HG02884 (cell line): ENCODE data around the gene OR5M11.
"Not testable (repeated sequence)": the region's sequence is repeated elsewhere in the genome, so short reads cannot be mapped to it uniquely, and the experiment has no call there.

Source experiments
- ATAC-seq: cut with Tn5 transposase; IDR thresholded peaks from one replicate; pipeline ENCODE4 v1.9.1; 2021; ENCODE audit warnings: mild to moderate bottlenecking, moderate library complexity; ENCODE audit not compliant: unreplicated experiment

Gene OR5M11

GRCh38 chr11:56543157-56543556 is at the start of gene OR5M11:
TSS of gene OR5M11 (minus strand) at chr11:56543257. CDS start at chr11:56543257, 0 bp downstream.
- ATAC-seq = no peak

GRCh38 chr11:56592088-56592717 is 49.1 kb upstream of the OR5M11 start:
- ATAC-seq = not testable (repeated sequence)

DNA sequence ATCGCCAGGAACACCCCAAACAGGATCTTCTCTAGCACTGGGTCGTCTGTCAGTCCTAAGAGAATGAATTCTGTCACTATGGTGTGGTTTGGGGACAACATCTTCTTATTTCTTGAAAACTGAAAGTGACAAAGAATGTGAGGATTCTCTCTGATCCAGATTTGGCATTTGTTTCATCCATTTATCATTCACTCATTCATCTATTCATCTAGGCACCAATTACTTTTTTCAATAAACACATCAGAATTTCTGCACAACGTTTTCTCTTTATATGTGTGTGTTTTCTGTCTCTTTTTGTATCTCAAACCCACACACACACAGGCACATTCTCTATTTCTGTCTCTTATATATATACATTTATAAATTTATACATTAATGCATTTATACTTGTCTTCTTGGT is 34.6 kb upstream of the OR5M11 start, which contains the start of gene OR5M10:
TSS of gene OR5M10 (minus strand) at position 101 of the 400 bp plus-strand sequence. CDS start at position 101, 0 bp downstream.
- ATAC-seq = no peak

DNA sequence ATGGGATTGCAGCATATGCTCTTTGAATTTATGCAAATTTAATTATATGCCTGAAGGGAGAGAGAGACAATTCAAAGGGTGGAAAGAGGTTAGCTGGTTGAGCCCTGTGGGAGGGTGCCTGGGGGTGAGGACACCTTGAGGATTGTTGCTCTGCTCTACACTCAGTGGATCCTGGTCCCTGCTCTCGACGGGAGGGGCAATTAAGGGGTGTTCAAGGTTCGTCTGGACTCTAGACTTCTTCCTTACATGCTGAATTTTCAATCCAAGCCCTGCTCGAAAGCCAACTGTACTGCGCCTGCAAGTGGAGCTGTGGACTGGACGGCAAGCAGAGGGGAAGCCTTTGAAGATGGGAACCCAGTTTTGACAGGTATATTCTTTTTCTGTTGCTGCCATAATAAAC is 15.5 kb upstream of the OR5M11 start:
- ATAC-seq = no peak

DNA sequence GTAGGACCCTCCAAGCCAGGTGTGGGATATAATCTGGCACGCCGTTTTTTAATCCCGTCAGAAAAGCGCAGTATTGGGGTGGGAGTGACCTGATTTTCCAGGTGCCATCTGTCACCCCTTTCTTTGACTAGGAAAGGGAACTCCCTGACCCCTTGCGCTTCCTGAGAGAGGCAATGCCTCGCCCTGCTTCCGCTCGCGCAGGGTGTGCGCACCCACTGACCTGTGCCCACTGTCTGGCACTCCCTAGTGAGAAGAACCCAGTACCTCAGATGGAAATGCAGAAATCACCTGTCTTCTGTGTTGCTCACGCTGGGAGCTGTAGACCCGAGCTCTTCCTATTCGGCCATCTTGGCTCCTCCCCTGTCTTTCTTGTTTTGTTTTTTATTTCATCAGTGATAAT is 11.6 kb upstream of the OR5M11 start:
- ATAC-seq = not testable (repeated sequence)

- ATAC-seq = no peak
Observed at GRCh38 chr11:56545531-56545930, 2.5 kb upstream of the OR5M11 start.

DNA sequence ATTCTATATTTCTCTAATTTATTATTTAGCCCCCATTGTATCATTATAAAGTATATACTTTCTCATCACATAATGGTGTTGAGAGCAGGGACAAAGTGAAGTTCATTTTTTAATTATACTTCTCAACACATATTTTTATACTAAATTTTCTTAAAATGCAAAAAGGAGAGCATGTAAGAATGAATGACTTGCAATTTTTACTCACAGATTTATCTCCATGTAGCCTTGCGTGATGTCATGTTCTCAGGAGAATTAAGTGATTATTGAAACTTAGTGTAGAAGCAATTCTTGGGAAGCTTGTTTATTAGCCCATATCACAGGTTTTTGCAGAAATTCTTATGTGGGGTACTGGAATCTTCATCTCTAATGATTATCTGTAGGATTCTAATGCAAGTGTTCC is 682 bp upstream of the OR5M11 start:
- ATAC-seq = no peak

DNA sequence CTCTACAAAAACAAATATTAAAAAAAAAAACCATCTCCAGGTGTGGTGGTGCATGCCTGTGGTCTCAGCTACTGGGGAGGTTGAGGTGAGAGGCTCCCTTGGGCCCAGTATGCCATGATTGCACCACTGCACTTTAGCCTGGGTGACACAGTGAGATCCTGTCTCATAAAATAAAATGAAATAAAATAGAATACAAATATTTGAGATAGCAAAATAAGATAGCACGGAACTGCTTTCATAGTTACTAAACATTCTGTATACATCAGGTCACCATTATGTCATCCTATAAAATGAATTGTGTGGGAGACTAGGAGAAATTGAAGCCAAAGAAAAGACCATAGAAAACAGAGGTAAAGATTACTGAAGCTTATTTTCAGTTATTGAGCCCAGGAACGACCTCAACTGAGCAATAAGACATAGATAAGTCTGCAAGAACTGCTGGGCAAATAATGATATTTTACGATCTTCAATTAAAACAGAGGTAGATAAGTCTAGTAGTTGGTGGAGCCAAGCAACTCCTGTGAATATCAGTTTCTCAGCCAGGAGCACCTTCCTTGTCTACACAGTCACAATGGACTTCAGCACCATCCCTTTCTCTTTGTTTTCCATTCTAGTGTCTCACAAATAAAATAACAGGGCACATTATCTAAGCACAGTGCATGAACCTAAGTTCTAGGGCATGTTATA is 9.9 kb downstream of the OR5M11 start:
- no peak for ATAC-seq

DNA sequence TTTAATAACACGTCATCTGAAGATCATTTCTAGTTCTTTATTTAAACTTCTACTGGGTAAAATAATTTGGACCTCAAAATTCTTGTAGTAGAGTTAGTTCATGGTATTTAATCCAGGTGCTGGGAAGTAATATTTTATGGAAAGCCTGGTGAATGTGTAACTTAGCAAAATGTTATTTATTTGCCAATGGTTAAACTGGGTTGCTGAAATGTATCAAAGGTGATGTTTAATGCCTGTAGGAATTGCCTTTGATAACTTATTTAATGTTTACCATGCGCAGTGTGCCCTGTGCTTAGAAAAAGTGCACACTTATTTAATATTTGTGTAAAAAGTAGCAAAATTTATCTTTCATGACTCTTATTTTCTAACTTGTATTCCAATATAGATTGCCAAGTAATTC is 11.2 kb downstream of the OR5M11 start:
- no peak for ATAC-seq

DNA sequence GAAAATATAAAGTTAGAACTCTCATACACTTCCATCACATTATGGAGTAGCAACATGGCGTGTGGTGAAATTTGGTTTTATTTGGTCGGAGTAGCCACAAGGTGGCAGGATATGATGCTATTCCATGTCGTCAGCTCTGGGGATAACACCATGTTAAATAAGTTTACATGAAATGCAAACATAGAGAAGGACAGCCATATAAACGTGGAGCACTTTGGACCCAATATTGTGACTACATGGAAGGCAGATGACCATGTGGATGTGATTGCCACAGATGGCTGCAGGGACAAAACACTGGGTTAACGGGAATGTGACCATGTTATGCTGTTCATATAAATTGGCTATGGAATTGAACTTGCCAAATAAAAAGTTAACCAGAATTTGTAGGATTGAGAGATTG is 21.0 kb downstream of the OR5M11 start:
- ATAC-seq = no peak

- ATAC-seq = no peak
Observed at GRCh38 chr11:56513280-56513679, 29.8 kb downstream of the OR5M11 start.

DNA sequence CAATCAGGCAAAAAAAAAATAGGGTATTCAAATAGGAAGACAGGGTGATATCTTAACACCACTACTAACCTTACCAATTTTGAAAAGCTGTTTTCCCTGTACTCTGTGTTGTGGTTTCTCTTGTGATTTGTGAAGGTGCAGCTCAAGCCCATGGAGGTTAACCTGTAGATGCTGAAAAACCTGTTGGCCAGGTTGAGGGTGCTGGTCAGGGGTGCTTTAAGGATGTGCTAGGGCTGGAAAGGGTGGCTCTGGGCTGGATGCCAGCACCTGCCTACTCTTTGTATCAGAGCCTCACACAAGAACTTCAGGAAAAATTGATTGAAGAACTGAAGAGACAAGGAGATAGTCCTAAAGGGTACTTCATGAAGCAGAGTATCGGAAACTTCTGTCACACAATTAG is 33.6 kb downstream of the OR5M11 start:
- ATAC-seq = no peak

- no peak for ATAC-seq
Observed at GRCh38 chr11:56497010-56497409, 46.0 kb downstream of the OR5M11 start.

GRCh38 chr11:56495117-56495516 is 47.9 kb downstream of the OR5M11 start:
- ATAC-seq = no peak
